Epithelial cell of esophagus (primary cell): ENCODE results near the gene MAP3K10.
A peak's percentile ranks its signal among the peaks of the same experiment; 100 is the strongest.
"Not testable (repeated sequence)": the region's sequence is repeated elsewhere in the genome, so short reads cannot be mapped to it uniquely, and the experiment has no call there.

Experiments used
- DNase-seq: peaks from one replicate; pipeline ENCODE4 v3.0.0; 2010; ENCODE audit warnings: low read depth
- H3K4me3 ChIP-seq: 2 replicates; pipeline ENCODE4 v1.5.1; 2011; ENCODE audit warnings: mild to moderate bottlenecking, low read length, control low read depth
- TF ChIP-seq, protein P1 (sequence below): IDR thresholded peaks from 2 replicates; pipeline ENCODE4 v1.5.1; 2011; ENCODE audit warnings: low read depth, mild to moderate bottlenecking, low read length, control low read depth, inconsistent platforms; ENCODE audit not compliant: insufficient read depth; ENCODE audit errors: missing control alignments

Gene MAP3K10

DNA sequence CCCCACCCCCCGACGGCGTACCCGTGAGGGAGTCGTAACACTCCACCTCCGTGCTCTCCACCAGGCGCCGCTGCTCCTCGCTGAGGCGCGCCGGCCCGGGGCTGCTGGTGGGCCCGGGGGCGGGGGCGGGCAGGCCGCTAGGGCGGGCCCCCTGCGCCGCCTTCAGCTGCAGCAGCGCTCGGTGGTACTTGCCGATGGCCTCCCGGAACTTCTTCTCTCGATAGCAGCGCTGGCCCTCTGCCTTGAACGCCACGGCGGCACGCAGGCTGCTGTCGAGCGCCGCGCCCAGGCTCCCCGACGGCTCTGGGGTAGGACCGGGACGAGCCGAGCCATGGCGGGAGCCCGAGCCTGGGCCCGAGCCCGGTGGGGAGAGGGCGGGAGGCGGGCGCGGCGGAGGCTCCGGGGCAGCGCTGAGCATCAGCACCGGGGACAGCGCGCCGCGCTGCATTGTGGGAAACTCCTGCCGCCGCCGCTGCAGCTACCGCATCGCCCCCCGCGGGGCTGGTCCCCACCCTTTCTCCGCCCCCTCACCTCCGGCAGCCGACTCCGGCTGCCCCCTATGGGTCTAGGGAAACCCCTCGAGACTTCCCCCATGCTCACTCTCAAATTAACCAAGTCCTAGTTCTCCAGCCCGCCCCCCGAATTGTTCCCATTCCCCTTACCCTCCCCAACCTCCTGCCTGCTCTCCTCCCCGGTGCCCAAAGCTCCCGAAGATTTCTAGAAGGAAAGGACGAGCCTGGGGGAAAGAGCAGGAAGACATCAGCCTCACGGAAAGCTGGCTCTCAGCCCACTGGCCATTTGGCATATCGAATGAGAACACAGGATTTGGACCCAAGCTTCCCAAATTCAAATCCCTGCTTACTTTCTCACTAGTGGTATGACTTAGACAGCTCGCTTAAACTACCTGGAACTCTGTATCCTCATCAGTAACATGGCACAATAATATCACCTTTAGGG lies 27.0 kb downstream of the MAP3K10 start, which contains the start of gene TTC9B:
TSS of gene TTC9B (minus strand) at position 451 of the 957 bp plus-strand sequence. CDS start at position 448, 3 bp downstream.
- DNase-seq = no peak
- TF ChIP-seq, protein P1, sequence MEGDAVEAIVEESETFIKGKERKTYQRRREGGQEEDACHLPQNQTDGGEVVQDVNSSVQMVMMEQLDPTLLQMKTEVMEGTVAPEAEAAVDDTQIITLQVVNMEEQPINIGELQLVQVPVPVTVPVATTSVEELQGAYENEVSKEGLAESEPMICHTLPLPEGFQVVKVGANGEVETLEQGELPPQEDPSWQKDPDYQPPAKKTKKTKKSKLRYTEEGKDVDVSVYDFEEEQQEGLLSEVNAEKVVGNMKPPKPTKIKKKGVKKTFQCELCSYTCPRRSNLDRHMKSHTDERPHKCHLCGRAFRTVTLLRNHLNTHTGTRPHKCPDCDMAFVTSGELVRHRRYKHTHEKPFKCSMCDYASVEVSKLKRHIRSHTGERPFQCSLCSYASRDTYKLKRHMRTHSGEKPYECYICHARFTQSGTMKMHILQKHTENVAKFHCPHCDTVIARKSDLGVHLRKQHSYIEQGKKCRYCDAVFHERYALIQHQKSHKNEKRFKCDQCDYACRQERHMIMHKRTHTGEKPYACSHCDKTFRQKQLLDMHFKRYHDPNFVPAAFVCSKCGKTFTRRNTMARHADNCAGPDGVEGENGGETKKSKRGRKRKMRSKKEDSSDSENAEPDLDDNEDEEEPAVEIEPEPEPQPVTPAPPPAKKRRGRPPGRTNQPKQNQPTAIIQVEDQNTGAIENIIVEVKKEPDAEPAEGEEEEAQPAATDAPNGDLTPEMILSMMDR = no peak
- peak within 1 kb of the TSS; percentile 10 for H3K4me3 ChIP-seq

DNA sequence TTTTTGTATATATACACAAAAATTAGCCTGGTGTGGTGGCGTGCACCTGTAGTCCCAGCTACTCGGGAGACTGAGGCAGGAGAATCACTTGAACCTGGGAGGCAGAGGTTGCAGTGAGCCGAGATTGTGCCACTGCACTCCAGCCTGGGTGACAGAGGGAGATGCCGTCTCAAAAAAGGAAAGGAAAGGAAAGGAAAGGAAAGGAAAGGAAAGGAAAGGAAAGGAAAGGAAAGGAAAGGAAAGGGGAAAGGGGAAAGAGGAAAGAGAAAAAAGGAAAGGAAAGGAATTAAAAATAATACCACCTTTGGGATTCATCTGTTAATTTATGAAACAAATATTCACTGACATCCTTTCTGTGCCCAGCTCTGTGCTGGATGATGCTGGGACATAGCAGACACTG lies 27.8 kb downstream of the MAP3K10 start:
- not testable (repeated sequence) for H3K4me3 ChIP-seq, DNase-seq

DNA sequence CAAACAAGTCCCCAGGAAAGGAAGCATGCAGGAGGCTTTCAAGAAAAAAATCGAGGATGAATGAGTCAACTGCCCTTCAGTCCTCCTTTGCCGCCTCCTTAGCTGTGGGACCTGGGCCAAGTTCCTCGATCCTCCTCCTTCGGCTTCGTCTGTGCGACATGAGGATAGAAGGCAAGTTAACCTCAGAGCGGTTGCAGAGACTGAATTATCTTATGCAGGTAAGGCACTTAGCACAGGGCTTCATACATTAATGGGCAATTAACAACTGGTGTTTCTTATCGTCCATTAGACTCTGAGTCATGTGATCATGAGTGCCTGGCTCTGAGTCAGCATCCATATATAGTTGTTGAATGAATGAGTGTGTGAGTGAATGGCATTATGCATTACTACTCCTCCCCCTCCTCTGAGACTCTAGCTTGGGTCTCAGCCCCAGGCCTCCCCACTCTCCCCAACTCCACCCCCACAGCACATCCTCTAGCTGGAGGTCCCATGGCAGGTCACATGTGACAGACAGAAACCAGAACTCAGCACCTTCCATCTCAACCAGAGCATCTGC lies 28.6 kb downstream of the MAP3K10 start:
- peak; percentile 88 for DNase-seq
- TF ChIP-seq, protein P1 = no peak
- no peak overlapping the region for H3K4me3 ChIP-seq

DNA sequence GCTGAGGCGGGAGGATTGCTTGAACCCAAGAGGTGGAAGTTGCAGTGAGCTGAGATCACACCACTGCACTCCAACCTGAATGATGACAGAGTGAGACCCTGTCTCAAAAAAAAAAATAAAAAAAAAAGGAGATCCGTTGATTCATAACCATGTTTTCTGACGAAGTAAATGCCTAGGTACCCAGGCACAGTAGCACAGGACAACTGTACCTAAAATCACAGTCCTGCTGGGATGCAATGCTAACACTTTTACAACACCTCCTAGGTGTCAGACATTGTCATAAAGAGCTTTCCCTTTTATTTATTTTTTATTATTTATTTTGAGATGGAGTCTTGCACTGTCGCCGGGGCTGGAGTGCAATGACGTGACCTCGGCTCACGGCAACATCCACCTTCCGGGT lies 29.4 kb downstream of the MAP3K10 start:
- no peak overlapping the region for H3K4me3 ChIP-seq
- TF ChIP-seq, protein P1 = no peak
- DNase-seq = no peak

DNA sequence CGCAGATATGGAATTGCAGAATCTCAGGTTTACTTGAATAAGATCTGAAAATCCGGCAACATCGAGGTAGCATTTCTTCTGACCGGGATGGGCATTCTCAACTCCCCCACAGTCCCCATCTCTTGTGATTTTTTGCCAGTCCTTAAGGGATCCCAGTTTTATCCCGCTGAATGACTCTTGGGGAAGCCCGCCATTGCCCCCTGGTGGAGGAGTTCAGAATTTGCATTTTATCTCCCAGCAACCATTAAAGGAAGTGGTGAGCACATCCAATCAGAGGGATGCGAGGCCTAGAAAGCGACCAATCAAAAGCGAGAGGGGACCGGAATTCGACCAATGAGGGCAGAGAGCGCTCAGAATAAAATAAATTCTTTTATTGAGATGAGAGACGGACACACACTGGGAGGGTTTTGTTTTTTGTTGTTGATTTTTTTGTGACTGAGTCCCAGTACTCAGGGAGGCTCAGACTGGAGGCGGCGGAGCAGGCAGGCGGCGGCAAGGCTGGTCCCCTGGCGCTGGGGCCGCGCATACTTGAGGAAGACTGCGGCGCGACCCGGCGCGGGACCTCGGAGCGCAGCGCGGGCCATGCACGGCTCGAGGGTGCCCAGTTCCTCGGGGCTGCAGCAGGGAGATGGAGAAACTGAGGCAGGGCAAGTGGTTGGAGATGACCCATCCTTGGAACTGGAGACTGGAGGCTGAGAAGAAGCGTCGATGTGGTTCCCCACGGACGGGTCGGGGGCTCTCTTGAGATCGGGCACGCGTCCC lies 30.8 kb downstream of the MAP3K10 start:
- TF ChIP-seq, protein P1 = peak; percentile 91
- no peak overlapping the region for H3K4me3 ChIP-seq
- DNase-seq = peak; percentile 91

DNA sequence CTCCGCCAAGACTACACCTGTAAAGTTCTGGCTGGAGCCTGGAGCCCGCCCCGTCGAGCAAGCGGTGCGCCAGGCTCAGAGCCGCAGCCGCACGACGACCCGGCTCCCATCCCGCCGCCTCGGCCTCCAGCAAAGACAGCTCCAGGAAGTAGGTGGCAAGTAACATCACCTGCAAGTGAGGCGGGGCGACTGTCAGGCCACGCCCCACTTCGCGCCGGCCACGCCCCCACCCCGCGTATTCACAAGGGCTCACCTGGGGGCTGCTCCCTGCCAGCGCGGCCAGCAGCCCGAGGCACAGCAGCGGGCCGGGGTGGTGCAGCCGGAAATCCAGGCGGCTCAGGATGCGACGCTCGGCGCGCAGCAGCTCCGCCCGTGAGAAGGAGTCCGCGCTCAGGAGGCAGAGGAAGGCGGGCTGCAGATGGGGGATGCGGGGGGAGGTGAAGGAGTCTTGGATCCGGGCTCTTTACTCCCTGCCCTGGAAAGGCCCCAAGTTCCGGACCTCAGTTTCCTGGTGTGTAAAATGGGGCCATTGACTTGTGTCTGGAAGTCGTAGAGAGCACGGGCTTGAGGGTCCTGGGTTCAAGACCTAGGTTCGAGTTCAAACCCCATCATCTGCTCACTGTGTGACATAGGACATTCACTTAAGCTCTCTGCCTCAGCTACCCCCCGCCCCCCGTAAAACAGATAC lies 32.1 kb downstream of the MAP3K10 start:
- TF ChIP-seq, protein P1 = no peak
- no peak overlapping the region for H3K4me3 ChIP-seq
- peak; percentile 54 for DNase-seq
